HEK293 (cell line): Measurements from ENCODE around the gene RACK1.

Experiments
- BCL11A ChIP-seq: fragments of 450-650 bp; formaldehyde crosslinking; IDR thresholded peaks from 2 replicates; pipeline ENCODE4 v1.5.1; 2016; ENCODE audit warnings: low read depth, missing biosample characterization, missing genetic modification characterization
- CTCF ChIP-seq: fragments of 450-650 bp; formaldehyde crosslinking; IDR thresholded peaks from 2 replicates; pipeline ENCODE4 v1.5.1; 2016; ENCODE audit warnings: missing biosample characterization, missing genetic modification characterization
- PRDM10 ChIP-seq: fragments of 450-650 bp; formaldehyde crosslinking; IDR thresholded peaks from 2 replicates; pipeline ENCODE4 v1.5.1; 2016; ENCODE audit warnings: missing biosample characterization, missing genetic modification characterization
- ZNF19 ChIP-seq: fragments of 450-650 bp; formaldehyde crosslinking; IDR thresholded peaks from 2 replicates; pipeline ENCODE4; 2016; ENCODE audit warnings: missing biosample characterization, missing genetic modification characterization, low read depth
- ZNF529 ChIP-seq: fragments of 450-650 bp; formaldehyde crosslinking; IDR thresholded peaks from 2 replicates; pipeline ENCODE4 v1.5.1; 2017; ENCODE audit warnings: missing genetic modification characterization, missing biosample characterization; ENCODE audit not compliant: insufficient replicate concordance

- TF ChIP-seq CTCF (tag by site-specific recombination) (no peak), BCL11A (tag by site-specific recombination) (no peak), ZNF19 (no peak), PRDM10 (no peak), ZNF529 (tag by site-specific recombination) (no peak)
Observed at GRCh38 chr5:181189363-181189961, 54.2 kb downstream of the RACK1 start.
